Ishikawa (cell line): ENCODE results near the gene HOXD4.

ENCODE experiments used
- CEBPB ChIP-seq: IDR thresholded peaks from 2 replicates; pipeline ENCODE4 v1.6.1; 2012
- CREB1 ChIP-seq: IDR thresholded peaks from 2 replicates; pipeline ENCODE4 v1.6.1; 2012; ENCODE audit warnings: low read depth
- EGR1 ChIP-seq: IDR thresholded peaks from 2 replicates; pipeline ENCODE4 v1.6.1; 2012
- EP300 ChIP-seq: IDR thresholded peaks from 2 replicates; pipeline ENCODE4 v1.6.1; 2012; ENCODE audit warnings: borderline replicate concordance
- FOXM1 ChIP-seq: IDR thresholded peaks from 2 replicates; pipeline ENCODE4 v1.6.1; 2012; ENCODE audit warnings: low read depth, borderline replicate concordance
- NFIC ChIP-seq: IDR thresholded peaks from 2 replicates; pipeline ENCODE4 v1.6.1; 2012
- RAD21 ChIP-seq: IDR thresholded peaks from 2 replicates; pipeline ENCODE4 v1.6.1; 2012; ENCODE audit warnings: low read depth
- TAF1 ChIP-seq: IDR thresholded peaks from 2 replicates; pipeline ENCODE4 v1.6.1; 2012; ENCODE audit warnings: low read depth, mild to moderate bottlenecking
- TCF12 ChIP-seq: IDR thresholded peaks from 2 replicates; pipeline ENCODE4 v1.6.1; 2012; ENCODE audit warnings: low read depth
- TEAD4 ChIP-seq: IDR thresholded peaks from 2 replicates; pipeline ENCODE4 v1.6.1; 2012
- YY1 ChIP-seq: IDR thresholded peaks from 2 replicates; pipeline ENCODE4 v1.6.1; 2012; ENCODE audit warnings: low read depth
- ZBTB7A ChIP-seq: IDR thresholded peaks from 2 replicates; pipeline ENCODE4 v1.6.1; 2012; ENCODE audit warnings: low read depth
- TF ChIP-seq, protein P1 (sequence below): IDR thresholded peaks from 2 replicates; pipeline ENCODE4 v1.6.1; 2012
- TF ChIP-seq, protein P2 (sequence below): IDR thresholded peaks from 2 replicates; pipeline ENCODE4 v1.6.1; 2012
- TF ChIP-seq, protein P3 (sequence below): IDR thresholded peaks from 2 replicates; pipeline ENCODE4 v1.6.1; 2012; ENCODE audit warnings: low read depth, mild to moderate bottlenecking

HOXD4 gene

DNA sequence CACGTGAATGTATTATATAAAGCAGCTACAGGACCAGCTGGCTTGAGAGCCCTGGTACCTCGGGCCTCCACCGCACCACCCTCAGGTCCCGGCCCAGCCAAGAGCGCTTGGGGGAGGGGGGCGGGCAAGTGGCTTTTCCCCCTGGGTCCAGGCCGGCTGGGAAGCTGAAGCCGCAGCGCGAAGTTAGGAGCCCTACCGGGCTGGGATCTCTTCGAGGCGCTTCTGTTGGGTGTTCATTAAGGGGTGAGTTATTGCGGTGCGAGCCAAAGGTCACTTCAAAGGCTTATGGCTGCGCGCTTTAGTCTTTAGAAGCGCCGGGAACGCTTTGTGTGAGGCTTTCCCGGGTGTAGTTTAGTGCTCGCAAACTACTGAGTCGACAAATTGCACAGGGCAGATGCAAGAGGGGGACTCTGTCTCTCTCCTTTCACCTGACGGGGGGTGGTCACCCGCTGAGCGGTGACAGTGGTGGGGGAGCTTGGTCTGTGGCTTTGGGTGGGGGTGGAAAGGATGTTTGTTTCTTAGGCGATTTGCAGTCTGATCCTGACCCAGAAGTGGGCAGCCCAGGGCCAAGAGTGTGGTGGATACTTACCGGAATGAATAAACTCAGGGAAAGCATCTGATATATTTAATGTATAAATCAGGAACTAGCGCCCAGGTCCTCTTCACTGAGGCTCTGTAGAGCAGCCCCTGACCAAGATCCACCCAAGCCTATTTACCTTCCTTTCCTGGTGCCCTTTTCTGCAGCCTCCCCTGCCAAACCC is 11.7 kb downstream of the HOXD4 start:
- TF ChIP-seq, protein P1, sequence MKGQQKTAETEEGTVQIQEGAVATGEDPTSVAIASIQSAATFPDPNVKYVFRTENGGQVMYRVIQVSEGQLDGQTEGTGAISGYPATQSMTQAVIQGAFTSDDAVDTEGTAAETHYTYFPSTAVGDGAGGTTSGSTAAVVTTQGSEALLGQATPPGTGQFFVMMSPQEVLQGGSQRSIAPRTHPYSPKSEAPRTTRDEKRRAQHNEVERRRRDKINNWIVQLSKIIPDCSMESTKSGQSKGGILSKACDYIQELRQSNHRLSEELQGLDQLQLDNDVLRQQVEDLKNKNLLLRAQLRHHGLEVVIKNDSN: no peak
- no peak for TF ChIP-seq EGR1
- TF ChIP-seq, protein P2, sequence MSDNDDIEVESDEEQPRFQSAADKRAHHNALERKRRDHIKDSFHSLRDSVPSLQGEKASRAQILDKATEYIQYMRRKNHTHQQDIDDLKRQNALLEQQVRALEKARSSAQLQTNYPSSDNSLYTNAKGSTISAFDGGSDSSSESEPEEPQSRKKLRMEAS: no peak
- no peak for TF ChIP-seq NFIC
- TF ChIP-seq RAD21: no peak
- TF ChIP-seq CEBPB: no peak
- TF ChIP-seq TEAD4: no peak
- no peak for TF ChIP-seq YY1
- no peak for TF ChIP-seq ZBTB7A
- no peak for TF ChIP-seq TCF12
- TF ChIP-seq, protein P3, sequence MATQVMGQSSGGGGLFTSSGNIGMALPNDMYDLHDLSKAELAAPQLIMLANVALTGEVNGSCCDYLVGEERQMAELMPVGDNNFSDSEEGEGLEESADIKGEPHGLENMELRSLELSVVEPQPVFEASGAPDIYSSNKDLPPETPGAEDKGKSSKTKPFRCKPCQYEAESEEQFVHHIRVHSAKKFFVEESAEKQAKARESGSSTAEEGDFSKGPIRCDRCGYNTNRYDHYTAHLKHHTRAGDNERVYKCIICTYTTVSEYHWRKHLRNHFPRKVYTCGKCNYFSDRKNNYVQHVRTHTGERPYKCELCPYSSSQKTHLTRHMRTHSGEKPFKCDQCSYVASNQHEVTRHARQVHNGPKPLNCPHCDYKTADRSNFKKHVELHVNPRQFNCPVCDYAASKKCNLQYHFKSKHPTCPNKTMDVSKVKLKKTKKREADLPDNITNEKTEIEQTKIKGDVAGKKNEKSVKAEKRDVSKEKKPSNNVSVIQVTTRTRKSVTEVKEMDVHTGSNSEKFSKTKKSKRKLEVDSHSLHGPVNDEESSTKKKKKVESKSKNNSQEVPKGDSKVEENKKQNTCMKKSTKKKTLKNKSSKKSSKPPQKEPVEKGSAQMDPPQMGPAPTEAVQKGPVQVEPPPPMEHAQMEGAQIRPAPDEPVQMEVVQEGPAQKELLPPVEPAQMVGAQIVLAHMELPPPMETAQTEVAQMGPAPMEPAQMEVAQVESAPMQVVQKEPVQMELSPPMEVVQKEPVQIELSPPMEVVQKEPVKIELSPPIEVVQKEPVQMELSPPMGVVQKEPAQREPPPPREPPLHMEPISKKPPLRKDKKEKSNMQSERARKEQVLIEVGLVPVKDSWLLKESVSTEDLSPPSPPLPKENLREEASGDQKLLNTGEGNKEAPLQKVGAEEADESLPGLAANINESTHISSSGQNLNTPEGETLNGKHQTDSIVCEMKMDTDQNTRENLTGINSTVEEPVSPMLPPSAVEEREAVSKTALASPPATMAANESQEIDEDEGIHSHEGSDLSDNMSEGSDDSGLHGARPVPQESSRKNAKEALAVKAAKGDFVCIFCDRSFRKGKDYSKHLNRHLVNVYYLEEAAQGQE: no peak

DNA sequence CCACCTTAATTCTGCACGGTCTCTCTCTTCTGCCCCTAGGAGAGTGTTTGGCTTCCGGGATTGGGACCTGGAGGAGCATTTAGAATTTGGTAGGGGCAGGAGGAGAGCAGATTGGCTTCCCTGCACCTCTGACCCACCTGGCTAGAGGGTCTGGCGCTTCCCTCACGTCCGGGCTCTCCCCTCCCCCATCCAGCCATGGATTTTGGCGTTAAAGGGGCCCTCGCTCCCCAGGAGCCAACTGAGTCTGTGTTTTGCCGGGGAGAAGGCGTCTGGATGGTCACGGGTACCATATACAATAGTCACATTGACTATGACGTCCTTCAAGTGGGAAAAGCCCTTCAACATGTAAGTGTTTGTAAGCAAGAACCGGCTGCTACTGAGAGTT is 12.3 kb downstream of the HOXD4 start:
- TF ChIP-seq EP300 (no peak), RAD21 (no peak), CEBPB (no peak), EGR1 (no peak), FOXM1 (no peak), ZBTB7A (no peak), YY1 (no peak), CREB1 (no peak), TCF12 (no peak), NFIC (no peak)
- TF ChIP-seq, protein P2: no peak
- TF ChIP-seq, protein P3: no peak
- TF ChIP-seq, protein P1: no peak

DNA sequence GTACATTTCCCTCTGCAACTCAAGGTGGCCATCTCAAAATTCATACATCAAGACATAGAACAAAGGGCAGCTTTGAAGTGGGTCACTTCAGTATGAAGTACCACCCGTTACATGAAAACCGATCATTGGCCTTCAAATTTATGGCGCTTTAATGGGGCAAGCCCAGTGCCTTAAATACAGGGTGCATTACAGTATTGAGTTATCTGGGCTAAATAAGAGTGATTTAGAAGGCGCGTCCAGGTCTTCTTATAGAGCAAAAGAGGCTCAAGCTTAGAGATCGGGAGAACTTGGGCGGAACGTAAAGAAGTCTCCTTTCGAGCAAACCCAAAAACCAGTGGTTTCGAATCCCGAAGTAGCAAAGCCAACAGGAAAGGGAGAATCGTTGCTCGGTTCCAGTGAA is 12.9 kb downstream of the HOXD4 start:
- TF ChIP-seq, protein P3: no peak
- TF ChIP-seq TAF1: no peak
- TF ChIP-seq EP300: no peak
- no peak for TF ChIP-seq ZBTB7A
- TF ChIP-seq, protein P2: no peak
- TF ChIP-seq, protein P1: no peak
- no peak for TF ChIP-seq TCF12
- TF ChIP-seq YY1: no peak
- TF ChIP-seq CEBPB: no peak
- no peak for TF ChIP-seq NFIC
- no peak for TF ChIP-seq FOXM1
- TF ChIP-seq CREB1: no peak
- no peak for TF ChIP-seq TEAD4
- TF ChIP-seq RAD21: no peak
- TF ChIP-seq EGR1: no peak
